ENCODE measurements around the gene PLEKHA5.

Gene PLEKHA5

GRCh38 chr12:19203539-19204506, 74.3 kb downstream of the PLEKHA5 start:
- FAIRE-seq: no peak

- FAIRE-seq: no peak
Measured at GRCh38 chr12:19205120-19205519, 75.6 kb downstream of the PLEKHA5 start.

GRCh38 chr12:19206493-19207077, 77.1 kb downstream of the PLEKHA5 start:
- no peak for FAIRE-seq

- no peak for FAIRE-seq
Measured at GRCh38 chr12:19208456-19208855, 78.9 kb downstream of the PLEKHA5 start.

GRCh38 chr12:19209661-19210060, 80.1 kb downstream of the PLEKHA5 start:
- no peak for FAIRE-seq

- FAIRE-seq: no peak
Measured at GRCh38 chr12:19211802-19212201, 82.3 kb downstream of the PLEKHA5 start.

- FAIRE-seq: no peak
Measured at GRCh38 chr12:19212245-19212644, 82.7 kb downstream of the PLEKHA5 start.

- no peak for FAIRE-seq
Measured at GRCh38 chr12:19214020-19214419, 84.5 kb downstream of the PLEKHA5 start.

GRCh38 chr12:19215115-19215514, 85.6 kb downstream of the PLEKHA5 start:
- FAIRE-seq: no peak

GRCh38 chr12:19217446-19217845, 87.9 kb downstream of the PLEKHA5 start:
- no peak for FAIRE-seq

- peak; percentile 23 for FAIRE-seq
Measured at GRCh38 chr12:19220205-19220604, 90.7 kb downstream of the PLEKHA5 start.

GRCh38 chr12:19220852-19221466, 91.4 kb downstream of the PLEKHA5 start:
- FAIRE-seq: no peak

GRCh38 chr12:19222558-19222957, 93.0 kb downstream of the PLEKHA5 start:
- FAIRE-seq: no peak

- FAIRE-seq: no peak
Measured at GRCh38 chr12:19223018-19223417, 93.5 kb downstream of the PLEKHA5 start.

- peak; percentile 88 for FAIRE-seq
Measured at GRCh38 chr12:19223695-19224094, 94.2 kb downstream of the PLEKHA5 start.

GRCh38 chr12:19224746-19225145, 95.2 kb downstream of the PLEKHA5 start:
- FAIRE-seq: no peak

GRCh38 chr12:19227190-19227879, 97.8 kb downstream of the PLEKHA5 start:
- FAIRE-seq: no peak

GRCh38 chr12:19227880-19228210, 98.3 kb downstream of the PLEKHA5 start:
- FAIRE-seq: no peak

GRCh38 chr12:19229021-19229420, 99.5 kb downstream of the PLEKHA5 start:
- peak; percentile 77 for FAIRE-seq

- FAIRE-seq: no peak
Measured at GRCh38 chr12:19230299-19230866, 100.8 kb downstream of the PLEKHA5 start.

GRCh38 chr12:19230896-19231295, 101.4 kb downstream of the PLEKHA5 start:
- no peak for FAIRE-seq

GRCh38 chr12:19234171-19234704, 104.7 kb downstream of the PLEKHA5 start:
- FAIRE-seq: no peak

Measured in endometrium (tissue), 2 donors.